GM19023 (cell line): ENCODE measurements around the gene PLEKHA8.
A peak's percentile ranks its signal among the peaks of the same experiment; 100 is the strongest.

Experiments
- ATAC-seq: cut with Tn5 transposase; IDR thresholded peaks from one replicate; pipeline ENCODE4 v1.9.1; 2021; ENCODE audit warnings: mild to moderate bottlenecking, moderate library complexity; ENCODE audit not compliant: unreplicated experiment

Gene PLEKHA8

GRCh38 chr7:30028216-30028748 is at the start of gene PLEKHA8:
PLEKHA8 (plus strand) TSS chr7:30028412; CDS start chr7:30028763, 351 bp downstream.
- ATAC-seq = peak; percentile 45

- ATAC-seq = no peak
These were observed 48.1 kb upstream of the PLEKHA8 start for GRCh38 chr7:29980151-29980550.

- ATAC-seq = no peak
These were observed 41.1 kb upstream of the PLEKHA8 start for GRCh38 chr7:29987083-29987482.

- ATAC-seq = no peak
These were observed 40.3 kb upstream of the PLEKHA8 start for GRCh38 chr7:29987811-29988317.

GRCh38 chr7:29988424-29989256 is 39.6 kb upstream of the PLEKHA8 start:
- peak; percentile 36 for ATAC-seq

GRCh38 chr7:29989257-29989995 is 38.8 kb upstream of the PLEKHA8 start, which contains the start of gene SCRN1:
SCRN1 (minus strand) TSS chr7:29989801; CDS start chr7:29969067, 20,734 bp downstream.
- ATAC-seq = peak; percentile 42

- no peak for ATAC-seq
These were observed 37.3 kb upstream of the PLEKHA8 start for GRCh38 chr7:29990931-29991330.

GRCh38 chr7:29991937-29992336 is 36.3 kb upstream of the PLEKHA8 start:
- ATAC-seq = no peak

- no peak for ATAC-seq
These were observed 35.1 kb upstream of the PLEKHA8 start for GRCh38 chr7:29993140-29993539.

- no peak for ATAC-seq
These were observed 32.6 kb upstream of the PLEKHA8 start for GRCh38 chr7:29995652-29996051.

GRCh38 chr7:29996321-29996720 is 31.9 kb upstream of the PLEKHA8 start:
- ATAC-seq = no peak

GRCh38 chr7:29998489-29998888 is 29.7 kb upstream of the PLEKHA8 start:
- ATAC-seq = no peak

GRCh38 chr7:30001998-30002397 is 26.2 kb upstream of the PLEKHA8 start:
- ATAC-seq = no peak

- no peak for ATAC-seq
These were observed 25.1 kb upstream of the PLEKHA8 start for GRCh38 chr7:30003098-30003497.

GRCh38 chr7:30005464-30005863 is 22.7 kb upstream of the PLEKHA8 start:
- ATAC-seq = no peak

- no peak for ATAC-seq
These were observed 18.2 kb upstream of the PLEKHA8 start for GRCh38 chr7:30010021-30010420.

GRCh38 chr7:30012757-30013156 is 15.5 kb upstream of the PLEKHA8 start:
- no peak for ATAC-seq

- no peak for ATAC-seq
These were observed 9.8 kb upstream of the PLEKHA8 start for GRCh38 chr7:30018451-30018850.

GRCh38 chr7:30019387-30019786 is 8.8 kb upstream of the PLEKHA8 start:
- ATAC-seq = no peak

- ATAC-seq = no peak
These were observed 8.3 kb upstream of the PLEKHA8 start for GRCh38 chr7:30019960-30020359.

- no peak for ATAC-seq
These were observed 7.7 kb upstream of the PLEKHA8 start for GRCh38 chr7:30020535-30020934.
